ENCODE data around the gene ALDH7A1. TPM values are rescaled to one million over a fixed set of nuclear protein-coding genes. Genes with fewer than 3 reads are reported as not detected.

The ALDH7A1 gene
- total RNA-seq, 2 donors from 2014 or later: 49.2 to 75.7 TPM

DNA sequence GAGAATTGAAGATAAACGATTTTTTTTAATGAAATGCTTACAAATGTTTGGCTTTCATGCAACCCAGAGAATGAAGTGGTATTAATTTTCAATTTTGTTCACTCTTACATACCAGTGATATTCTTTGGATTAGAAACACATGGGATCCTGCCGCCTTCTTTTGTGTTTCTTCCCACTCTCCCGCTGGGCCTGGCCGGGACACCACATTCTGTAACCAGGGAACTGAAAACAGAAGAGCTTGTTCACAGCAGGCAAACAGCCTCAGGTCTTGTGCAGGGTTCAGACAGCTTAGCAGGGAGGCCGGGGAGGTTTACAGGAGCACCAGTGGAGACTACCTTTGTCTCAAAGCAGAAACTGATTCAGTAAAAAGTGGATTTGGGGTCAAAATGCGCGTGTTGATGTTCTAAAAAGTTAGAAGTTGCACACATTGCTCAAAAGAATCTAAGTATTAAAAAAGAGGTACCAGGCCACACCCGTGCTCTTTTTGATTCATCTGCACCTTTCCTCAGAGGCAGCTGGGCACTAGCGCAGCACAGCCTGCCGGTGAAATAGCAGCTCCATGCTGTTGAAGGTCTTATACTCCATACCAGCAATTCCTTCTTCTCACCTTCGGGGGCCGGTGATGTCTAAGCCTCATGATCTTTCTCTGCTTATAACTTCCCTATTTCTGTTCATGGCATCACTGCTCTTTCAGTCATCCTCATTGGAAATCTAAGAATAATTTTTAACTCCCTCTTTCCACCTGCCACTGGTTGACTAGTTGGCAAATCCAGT is 104.7 kb downstream of the ALDH7A1 start:
- no peak for DNase-seq
- TF ChIP-seq, protein P1, sequence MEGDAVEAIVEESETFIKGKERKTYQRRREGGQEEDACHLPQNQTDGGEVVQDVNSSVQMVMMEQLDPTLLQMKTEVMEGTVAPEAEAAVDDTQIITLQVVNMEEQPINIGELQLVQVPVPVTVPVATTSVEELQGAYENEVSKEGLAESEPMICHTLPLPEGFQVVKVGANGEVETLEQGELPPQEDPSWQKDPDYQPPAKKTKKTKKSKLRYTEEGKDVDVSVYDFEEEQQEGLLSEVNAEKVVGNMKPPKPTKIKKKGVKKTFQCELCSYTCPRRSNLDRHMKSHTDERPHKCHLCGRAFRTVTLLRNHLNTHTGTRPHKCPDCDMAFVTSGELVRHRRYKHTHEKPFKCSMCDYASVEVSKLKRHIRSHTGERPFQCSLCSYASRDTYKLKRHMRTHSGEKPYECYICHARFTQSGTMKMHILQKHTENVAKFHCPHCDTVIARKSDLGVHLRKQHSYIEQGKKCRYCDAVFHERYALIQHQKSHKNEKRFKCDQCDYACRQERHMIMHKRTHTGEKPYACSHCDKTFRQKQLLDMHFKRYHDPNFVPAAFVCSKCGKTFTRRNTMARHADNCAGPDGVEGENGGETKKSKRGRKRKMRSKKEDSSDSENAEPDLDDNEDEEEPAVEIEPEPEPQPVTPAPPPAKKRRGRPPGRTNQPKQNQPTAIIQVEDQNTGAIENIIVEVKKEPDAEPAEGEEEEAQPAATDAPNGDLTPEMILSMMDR (IDR thresholded peaks at IDR 0.05): no peak
- no peaks in the 10 kb centered on the region for H3K27me3 ChIP-seq
- H3K4me3 ChIP-seq: no peak overlapping the region
- H3K36me3 ChIP-seq: peaks cover 7% of the 10 kb centered on the region
- no peak overlapping the region for H3K9ac ChIP-seq (ENCODE audit: low read depth in 2 of 2, low read length in 2 of 2)
- intact Hi-C loops (cut with DNase I): no loop called here
- H3K9me3 ChIP-seq: no peaks in the 10 kb centered on the region
- H3K4me1 ChIP-seq: no peaks in the 10 kb centered on the region
- H3K27ac ChIP-seq: no peak overlapping the region

DNA sequence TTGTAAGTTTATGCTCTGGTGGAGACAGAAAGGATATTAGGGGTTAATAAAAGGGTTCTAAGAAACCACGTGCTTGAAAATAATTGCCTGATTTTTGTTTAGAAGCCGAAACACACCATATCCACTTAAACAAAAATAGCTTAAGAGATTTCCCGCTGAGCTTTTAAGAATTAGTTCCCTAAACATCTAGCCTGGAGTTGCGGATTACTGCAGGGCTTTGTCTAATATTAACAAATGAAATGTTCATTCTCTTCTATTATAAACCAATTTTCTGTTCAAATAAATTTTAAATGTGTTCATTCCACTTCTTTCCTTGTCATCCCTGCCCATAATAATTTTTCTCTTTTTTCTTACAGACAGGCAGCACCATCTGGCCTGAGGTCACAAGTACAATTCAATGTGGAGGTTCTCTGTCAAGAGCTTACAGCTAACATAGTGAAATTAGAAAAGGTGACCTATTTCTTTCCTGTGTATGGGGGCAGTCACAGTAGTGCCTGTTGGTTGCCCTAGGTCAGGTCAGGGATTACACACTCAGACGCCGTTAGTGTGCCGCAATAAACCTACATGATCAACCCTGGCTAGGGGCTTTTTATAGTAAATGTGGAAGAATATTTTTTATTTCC is 106.5 kb downstream of the ALDH7A1 start:
- DNase-seq: no peak
- Histone ChIP-seq H3K27ac (no peak overlapping the region), H3K4me1 (no peaks in the 10 kb centered on the region), H3K36me3 (peaks cover 12% of the 10 kb centered on the region), H3K27me3 (no peaks in the 10 kb centered on the region), H3K9ac (ENCODE audit: low read depth in 2 of 2, low read length in 2 of 2) (no peak overlapping the region), H3K9me3 (no peaks in the 10 kb centered on the region), H3K4me3 (no peak overlapping the region)
- intact Hi-C loops (cut with DNase I): no loop called here
- TF ChIP-seq, protein P1 (IDR thresholded peaks at IDR 0.05): no peak

DNA sequence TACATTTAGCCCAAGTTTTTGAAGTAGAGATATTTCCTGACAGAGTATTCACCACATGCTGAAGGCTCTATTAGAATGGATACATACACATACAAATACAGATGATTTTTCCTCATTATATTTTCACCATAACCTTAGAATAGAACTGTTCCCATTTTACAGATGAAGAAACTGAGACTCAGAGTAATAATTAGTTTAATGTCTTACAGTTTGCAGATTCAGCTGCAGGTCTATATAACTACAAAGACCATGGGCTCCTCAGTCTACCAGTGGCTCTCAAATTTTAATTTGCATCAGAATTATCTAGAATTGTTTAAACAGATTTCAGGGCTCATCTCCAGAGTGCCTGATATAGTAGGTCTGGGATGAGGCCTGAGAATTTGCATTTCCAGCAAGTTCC is 107.4 kb downstream of the ALDH7A1 start:
- Histone ChIP-seq H3K4me3 (no peak overlapping the region), H3K27ac (no peak overlapping the region), H3K4me1 (no peaks in the 10 kb centered on the region), H3K27me3 (no peaks in the 10 kb centered on the region), H3K9ac (ENCODE audit: low read depth in 2 of 2, low read length in 2 of 2) (no peak overlapping the region), H3K36me3 (peaks cover 12% of the 10 kb centered on the region), H3K9me3 (no peaks in the 10 kb centered on the region)
- DNase-seq: no peak
- TF ChIP-seq, protein P1 (IDR thresholded peaks at IDR 0.05): no peak
- intact Hi-C loops (cut with DNase I): no loop called here

DNA sequence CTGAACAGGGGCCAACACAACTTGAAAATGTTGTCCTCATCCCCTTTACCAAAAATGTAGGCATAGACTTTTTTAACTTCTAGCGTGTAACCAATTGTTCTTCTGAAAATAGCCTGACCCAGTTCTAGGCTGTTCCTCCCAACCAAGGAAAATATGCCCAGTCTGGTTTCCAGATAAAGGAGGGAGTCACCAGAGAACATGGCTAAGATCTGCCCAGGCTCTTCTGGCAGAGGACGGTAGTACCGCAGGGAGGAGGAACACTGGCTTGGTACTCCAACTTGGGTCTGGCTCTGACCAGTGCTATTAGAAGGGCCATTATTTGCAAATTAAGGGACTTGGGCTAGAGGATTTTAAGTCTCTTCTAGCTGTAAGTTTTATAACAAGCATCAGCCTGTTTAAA is 108.7 kb downstream of the ALDH7A1 start:
- Histone ChIP-seq H3K27ac (no peak overlapping the region), H3K27me3 (no peaks in the 10 kb centered on the region), H3K9ac (ENCODE audit: low read depth in 2 of 2, low read length in 2 of 2) (no peak overlapping the region), H3K4me3 (no peak overlapping the region), H3K4me1 (no peaks in the 10 kb centered on the region), H3K36me3 (peaks cover 12% of the 10 kb centered on the region), H3K9me3 (no peaks in the 10 kb centered on the region)
- no peak for DNase-seq
- intact Hi-C loops (cut with DNase I): no loop called here
- TF ChIP-seq, protein P1 (IDR thresholded peaks at IDR 0.05): no peak

DNA sequence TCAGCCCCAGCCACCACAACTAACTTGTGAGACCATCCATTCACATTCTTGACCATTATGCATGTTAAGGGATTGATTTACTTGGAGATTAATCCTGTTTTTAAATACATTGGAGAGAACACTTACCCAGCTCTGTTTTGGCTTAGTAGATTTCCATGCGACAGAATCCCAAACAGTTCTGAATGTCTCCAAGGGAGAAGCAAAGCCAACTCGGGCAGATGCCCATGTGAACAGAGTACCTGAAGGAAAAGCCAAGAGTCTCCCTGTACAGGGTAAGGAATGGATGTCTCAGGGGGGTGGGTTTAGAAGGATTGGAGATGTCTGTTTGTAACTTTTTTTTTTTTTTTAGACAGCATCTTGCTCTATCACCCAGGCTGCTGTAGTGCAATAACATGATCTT is 110.8 kb downstream of the ALDH7A1 start:
- TF ChIP-seq, protein P1 (IDR thresholded peaks at IDR 0.05): no peak
- DNase-seq: no peak
- Histone ChIP-seq H3K4me3 (no peak overlapping the region), H3K36me3 (peaks cover 5% of the 10 kb centered on the region), H3K9me3 (no peaks in the 10 kb centered on the region), H3K27me3 (no peaks in the 10 kb centered on the region), H3K27ac (no peak overlapping the region), H3K4me1 (no peaks in the 10 kb centered on the region), H3K9ac (ENCODE audit: low read depth in 2 of 2, low read length in 2 of 2) (no peak overlapping the region)
- intact Hi-C loops (cut with DNase I): no loop called here

All from colonic mucosa (tissue), 4 donors.